GM12878 (cell line): ENCODE results near the gene RDH16. TPM values are rescaled to one million over a fixed set of nuclear protein-coding genes. Genes with fewer than 3 reads are reported as not detected.

Experiments
- ATAC-seq: fragments of 200-7000 bp; cut with Tn5 transposase; 3 replicates; pipeline ENCODE4 v1.9.1; 2020; ENCODE audit warnings: mild to moderate bottlenecking, moderate library complexity
- BruUV-seq: library from RNA; stranded (reverse); fragments of 400-500 nt; replicated peaks from 2 replicates; lab custom pipeline; 2021; lab: Mats Ljungman, UMichigan
- CTCF ChIA-PET: fragments of 300-600 bp; sonication (Branson Sonifier 250); formaldehyde crosslinking; extraction: SDS; loops from one replicate; lab custom pipeline; 2021; ENCODE audit warnings: inconsistent platforms; lab: Yijun Ruan, JAX
- POLR2A ChIA-PET: fragments of 350-600 bp; formaldehyde crosslinking; extraction: SDS; loops from one replicate; lab custom pipeline; 2021; ENCODE audit warnings: inconsistent platforms; lab: Charles Lee
- RAD21 ChIA-PET: fragments of 300-600 bp; sonication (Branson Sonifier 250); formaldehyde crosslinking; loops from one replicate; lab custom pipeline; 2023; ENCODE audit warnings: antibody characterized with exemption; ENCODE audit not compliant: unreplicated experiment; lab: Charles Lee
- SMC1A ChIA-PET: fragments of 300-600 bp; sonication (Branson Sonifier 250); formaldehyde crosslinking; loops from one replicate; lab custom pipeline; 2023; ENCODE audit not compliant: unreplicated experiment, uncharacterized antibody; lab: Charles Lee
- DNase-seq: peaks from one replicate; pipeline ENCODE4 v3.0.0-alpha.2; 2011; ENCODE audit warnings: low read depth, low spot score
- FAIRE-seq: peaks from 3 replicates; lab custom pipeline; 2011; peaks lifted over from hg19 to GRCh38; lab: Jason Lieb, UNC
- H2AFZ ChIP-seq: 2 replicates; pipeline ENCODE4 v1.6.0; 2011; ENCODE audit warnings: low read depth, low read length, control low read depth; ENCODE audit not compliant: control insufficient read depth
- H3K27ac ChIP-seq: 2 replicates; pipeline ENCODE4 v1.5.1; 2011; ENCODE audit warnings: control low read depth; ENCODE audit not compliant: control insufficient read depth, insufficient read depth
- H3K27me3 ChIP-seq, 2 experiments: replicated peaks in 1 of 2; 2 replicates each; pipeline versions ENCODE4 v1.6.0 to v1.6.1; 2011; ENCODE audit warnings: low read length in 1 of 2; ENCODE audit not compliant: control insufficient read depth in 2 of 2, insufficient read depth in 2 of 2
- H3K36me3 ChIP-seq, 2 experiments: 2 replicates each; pipeline ENCODE4 v1.5.1; 2011; ENCODE audit warnings: low read length in 1 of 2; ENCODE audit not compliant: control insufficient read depth in 2 of 2, insufficient read depth in 2 of 2
- H3K4me1 ChIP-seq: 2 replicates; pipeline ENCODE4 v1.6.1; 2011; ENCODE audit warnings: mild to moderate bottlenecking, low read length, moderate library complexity, mixed read lengths; ENCODE audit not compliant: control insufficient read depth, insufficient read depth
- H3K4me2 ChIP-seq: 2 replicates; pipeline ENCODE4 v1.6.0; 2011; ENCODE audit warnings: control low read depth; ENCODE audit not compliant: control insufficient read depth, insufficient read depth
- H3K4me3 ChIP-seq: fragments of 200-600 bp; sonication (generic); 2 replicates; pipeline ENCODE4 v1.5.1; 2016
- H3K79me2 ChIP-seq: 2 replicates; pipeline ENCODE4 v1.6.0; 2011; ENCODE audit warnings: low read length; ENCODE audit not compliant: control insufficient read depth, insufficient read depth
- H3K9ac ChIP-seq: 2 replicates; pipeline ENCODE4 v1.8.0; 2011; ENCODE audit warnings: low read length, control low read depth, mixed read lengths; ENCODE audit not compliant: control insufficient read depth, insufficient read depth
- H3K9me3 ChIP-seq: replicated peaks from 3 replicates; pipeline ENCODE4 v1.5.1; 2011; ENCODE audit warnings: mild to moderate bottlenecking, low read length; ENCODE audit not compliant: control insufficient read depth, insufficient read depth
- H4K20me1 ChIP-seq: 2 replicates; pipeline ENCODE4 v1.6.0; 2011; ENCODE audit not compliant: control insufficient read depth, insufficient read depth
- BACH1 ChIP-seq: fragments of 450-650 bp; IDR thresholded peaks from 2 replicates; pipeline ENCODE4 v1.6.1; 2017; ENCODE audit warnings: mild to moderate bottlenecking, borderline replicate concordance
- CHD2 ChIP-seq: IDR thresholded peaks from 2 replicates; pipeline ENCODE4 v1.6.1; 2011; ENCODE audit warnings: low read depth, low read length, improper control_type of control experiment, borderline replicate concordance
- CHD4 ChIP-seq: fragments of 200-600 bp; sonication (generic); IDR thresholded peaks from 2 replicates; pipeline ENCODE4 v1.6.1; 2016; ENCODE audit warnings: mild to moderate bottlenecking
- CREM ChIP-seq: IDR thresholded peaks from 2 replicates; pipeline ENCODE4 v1.6.1; 2014; ENCODE audit warnings: antibody characterized with exemption, low read depth
- HDAC2 ChIP-seq: fragments of 200-600 bp; sonication (generic); IDR thresholded peaks from 2 replicates; pipeline ENCODE4 v1.6.1; 2017
- IRF4 ChIP-seq: IDR thresholded peaks from 2 replicates; pipeline ENCODE4 v1.6.1; 2011; ENCODE audit warnings: low read depth, low read length
- IRF5 ChIP-seq: fragments of 450-650 bp; IDR thresholded peaks from 2 replicates; pipeline ENCODE4 v1.6.1; 2017; ENCODE audit warnings: borderline replicate concordance
- KDM1A ChIP-seq: fragments of 200-600 bp; sonication (generic); IDR thresholded peaks from 2 replicates; pipeline ENCODE4 v1.6.1; 2016; ENCODE audit warnings: borderline replicate concordance
- MEF2A ChIP-seq: IDR thresholded peaks from 2 replicates; pipeline ENCODE4 v1.6.1; 2011; ENCODE audit warnings: low read depth, mild to moderate bottlenecking, low read length, moderate library complexity; ENCODE audit not compliant: insufficient read depth
- MTA2 ChIP-seq: fragments of 450-650 bp; IDR thresholded peaks from 2 replicates; pipeline ENCODE4 v1.6.1; 2016; ENCODE audit warnings: low read depth, mild to moderate bottlenecking, moderate library complexity
- PAX8 ChIP-seq: fragments of 450-650 bp; IDR thresholded peaks from 2 replicates; pipeline ENCODE4 v1.6.1; 2017; ENCODE audit warnings: mild to moderate bottlenecking, moderate library complexity
- POLR2AphosphoS5 ChIP-seq: IDR thresholded peaks from 2 replicates; pipeline ENCODE4 v1.6.1; 2011; ENCODE audit warnings: mild to moderate bottlenecking, low read length, inconsistent platforms
- RUNX3 ChIP-seq: IDR thresholded peaks from 2 replicates; pipeline ENCODE4 v1.6.1; 2012; ENCODE audit warnings: low read length, inconsistent platforms
- SREBF1 ChIP-seq: IDR thresholded peaks from 2 replicates; pipeline ENCODE4 v1.6.1; 2012; ENCODE audit warnings: mild to moderate bottlenecking, low read length
- SREBF2 ChIP-seq: IDR thresholded peaks from 2 replicates; pipeline ENCODE4 v1.6.1; 2012; ENCODE audit warnings: mild to moderate bottlenecking, low read length
- WRNIP1 ChIP-seq: IDR thresholded peaks from 2 replicates; pipeline ENCODE4 v1.6.1; 2011; ENCODE audit warnings: low read depth, low read length, improper control_type of control experiment, borderline replicate concordance
- in situ Hi-C: fragments of 300-500 bp; cut with MboI; formaldehyde crosslinking; loops from 9 replicates; pipeline ENCODE4 v1.14.3; 2018; ENCODE audit warnings: mixed read lengths
- intact Hi-C: fragments of 100-400 bp; cut with micrococcal nuclease; formaldehyde crosslinking; loops from one replicate; pipeline ENCODE4 v1.14.2; 2022; ENCODE audit not compliant: unreplicated experiment
- polyA plus RNA-seq, 11 experiments: library from polyadenylated mRNA; depleted of rRNA in 4 of 11; unstranded in 6 of 11; stranded (reverse) in 5 of 11; fragments of >200 nt; fragmentation: Nextera tagmentation in 4 of 11; fragmentation: Illumina TruSeq in 1 of 11; extraction: Ambion mirVana in 4 of 11; extraction: Trizol in 1 of 11; gene quantifications; 1 replicate in 1 of 11; 2 replicates in 10 of 11; pipeline versions ENCODE4 v1.2.1 to v1.2.3, GENCODE V29; 2011 to 2016; ENCODE audit warnings: inconsistent platforms in 2 of 11, missing spikeins in 2 of 11, low read depth in 1 of 11
- total RNA-seq, 4 experiments: library from RNA; depleted of rRNA in 3 of 4; stranded (reverse); fragments of >200 nt in 3 of 4; fragmentation: Illumina TruSeq in 1 of 4; extraction: Trizol in 1 of 4; gene quantifications; 2 replicates each; pipeline versions ENCODE4 v1.2.1 to v1.2.3, GENCODE V29; 2013 to 2021
- TF ChIP-seq, protein P1 (sequence below): fragments of 450-650 bp; IDR thresholded peaks from 2 replicates; pipeline ENCODE4 v1.6.1; 2017; ENCODE audit warnings: mild to moderate bottlenecking, low read depth, inconsistent platforms; ENCODE audit not compliant: poor library complexity, severe bottlenecking
- TF ChIP-seq, protein P2 (sequence below): fragments of 150-350 bp; IDR thresholded peaks from 2 replicates; pipeline ENCODE4 v1.6.1; 2016; ENCODE audit warnings: low read depth, low read length

The RDH16 gene
- total and polyA plus RNA-seq, 10 of the 15 experiments (the other 5 are each of a cell fraction or from before 2014, with no cell fraction given): 0.04 to 0.31 (median 0.06) TPM

- SMC1A ChIA-PET: no interaction called here
These were observed 43.2 kb downstream of the RDH16 start for GRCh38 chr12:56914256-56914655.

More at GRCh38 chr12:56914256-56914655, 43.2 kb downstream of the RDH16 start:
- no peak for DNase-seq
- no peak overlapping the region for H2AFZ ChIP-seq
- CTCF ChIA-PET: no interaction called here
- H3K9ac ChIP-seq: no peak overlapping the region
- no TSS peak for BruUV-seq
- H3K4me1 ChIP-seq: no peaks in the 10 kb centered on the region
- peaks cover under 1% of the 10 kb centered on the region; the same call in 1 of the 3 replicates for H3K9me3 ChIP-seq
- no peak for FAIRE-seq
- POLR2A ChIA-PET: no interaction called here
- RAD21 ChIA-PET: no interaction called here
- TF ChIP-seq CHD4: no peak
- no peak for TF ChIP-seq SREBF1
- TF ChIP-seq HDAC2: no peak
- no peak for TF ChIP-seq IRF5
- TF ChIP-seq CREM: no peak
- TF ChIP-seq, protein P1, sequence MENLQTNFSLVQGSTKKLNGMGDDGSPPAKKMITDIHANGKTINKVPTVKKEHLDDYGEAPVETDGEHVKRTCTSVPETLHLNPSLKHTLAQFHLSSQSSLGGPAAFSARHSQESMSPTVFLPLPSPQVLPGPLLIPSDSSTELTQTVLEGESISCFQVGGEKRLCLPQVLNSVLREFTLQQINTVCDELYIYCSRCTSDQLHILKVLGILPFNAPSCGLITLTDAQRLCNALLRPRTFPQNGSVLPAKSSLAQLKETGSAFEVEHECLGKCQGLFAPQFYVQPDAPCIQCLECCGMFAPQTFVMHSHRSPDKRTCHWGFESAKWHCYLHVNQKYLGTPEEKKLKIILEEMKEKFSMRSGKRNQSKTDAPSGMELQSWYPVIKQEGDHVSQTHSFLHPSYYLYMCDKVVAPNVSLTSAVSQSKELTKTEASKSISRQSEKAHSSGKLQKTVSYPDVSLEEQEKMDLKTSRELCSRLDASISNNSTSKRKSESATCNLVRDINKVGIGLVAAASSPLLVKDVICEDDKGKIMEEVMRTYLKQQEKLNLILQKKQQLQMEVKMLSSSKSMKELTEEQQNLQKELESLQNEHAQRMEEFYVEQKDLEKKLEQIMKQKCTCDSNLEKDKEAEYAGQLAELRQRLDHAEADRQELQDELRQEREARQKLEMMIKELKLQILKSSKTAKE: no peak
- TF ChIP-seq, protein P2, sequence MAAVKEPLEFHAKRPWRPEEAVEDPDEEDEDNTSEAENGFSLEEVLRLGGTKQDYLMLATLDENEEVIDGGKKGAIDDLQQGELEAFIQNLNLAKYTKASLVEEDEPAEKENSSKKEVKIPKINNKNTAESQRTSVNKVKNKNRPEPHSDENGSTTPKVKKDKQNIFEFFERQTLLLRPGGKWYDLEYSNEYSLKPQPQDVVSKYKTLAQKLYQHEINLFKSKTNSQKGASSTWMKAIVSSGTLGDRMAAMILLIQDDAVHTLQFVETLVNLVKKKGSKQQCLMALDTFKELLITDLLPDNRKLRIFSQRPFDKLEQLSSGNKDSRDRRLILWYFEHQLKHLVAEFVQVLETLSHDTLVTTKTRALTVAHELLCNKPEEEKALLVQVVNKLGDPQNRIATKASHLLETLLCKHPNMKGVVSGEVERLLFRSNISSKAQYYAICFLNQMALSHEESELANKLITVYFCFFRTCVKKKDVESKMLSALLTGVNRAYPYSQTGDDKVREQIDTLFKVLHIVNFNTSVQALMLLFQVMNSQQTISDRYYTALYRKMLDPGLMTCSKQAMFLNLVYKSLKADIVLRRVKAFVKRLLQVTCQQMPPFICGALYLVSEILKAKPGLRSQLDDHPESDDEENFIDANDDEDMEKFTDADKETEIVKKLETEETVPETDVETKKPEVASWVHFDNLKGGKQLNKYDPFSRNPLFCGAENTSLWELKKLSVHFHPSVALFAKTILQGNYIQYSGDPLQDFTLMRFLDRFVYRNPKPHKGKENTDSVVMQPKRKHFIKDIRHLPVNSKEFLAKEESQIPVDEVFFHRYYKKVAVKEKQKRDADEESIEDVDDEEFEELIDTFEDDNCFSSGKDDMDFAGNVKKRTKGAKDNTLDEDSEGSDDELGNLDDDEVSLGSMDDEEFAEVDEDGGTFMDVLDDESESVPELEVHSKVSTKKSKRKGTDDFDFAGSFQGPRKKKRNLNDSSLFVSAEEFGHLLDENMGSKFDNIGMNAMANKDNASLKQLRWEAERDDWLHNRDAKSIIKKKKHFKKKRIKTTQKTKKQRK: no peak
- no peak for TF ChIP-seq IRF4
- no peak for TF ChIP-seq CHD2
- TF ChIP-seq POLR2AphosphoS5: no peak
- TF ChIP-seq MEF2A: no peak
- no peak for TF ChIP-seq MTA2
- TF ChIP-seq WRNIP1: no peak
- TF ChIP-seq RUNX3: no peak
- no peak for TF ChIP-seq SREBF2
- TF ChIP-seq BACH1: no peak
- no peak for TF ChIP-seq KDM1A
- TF ChIP-seq PAX8: no peak
- TF ChIP-seq, all 136 proteins: peak for 0
- no peaks in the 10 kb centered on the region for H3K79me2 ChIP-seq
- no peak for ATAC-seq
- no peak overlapping the region for H3K4me2 ChIP-seq
- in situ Hi-C loops (no loop called here), intact Hi-C loops (no loop called here)
- H3K36me3 ChIP-seq: no peaks in the 10 kb centered on the region
- H4K20me1 ChIP-seq: no peaks in the 10 kb centered on the region
- no peak overlapping the region for H3K27ac ChIP-seq
- H3K27me3 ChIP-seq: no peaks in the 10 kb centered on the region; a peak in 1 of 4 replicates
- no peak overlapping the region for H3K4me3 ChIP-seq
